Stimulated activated CD8-positive, alpha-beta memory T cell treated with anti-CD3 and anti-CD28 coated beads, Interleukin-4, amount 100 ng/mL, for 1 hour (primary cell): ENCODE data around the gene GUCY1A1.

Source experiments
- DNase-seq, 2 donors: peaks; one replicate each; pipeline ENCODE4 v3.0.0-alpha.2; 2020; ENCODE audit warnings: low read depth in 2 of 2, low spot score in 1 of 2

GUCY1A1 gene

DNA sequence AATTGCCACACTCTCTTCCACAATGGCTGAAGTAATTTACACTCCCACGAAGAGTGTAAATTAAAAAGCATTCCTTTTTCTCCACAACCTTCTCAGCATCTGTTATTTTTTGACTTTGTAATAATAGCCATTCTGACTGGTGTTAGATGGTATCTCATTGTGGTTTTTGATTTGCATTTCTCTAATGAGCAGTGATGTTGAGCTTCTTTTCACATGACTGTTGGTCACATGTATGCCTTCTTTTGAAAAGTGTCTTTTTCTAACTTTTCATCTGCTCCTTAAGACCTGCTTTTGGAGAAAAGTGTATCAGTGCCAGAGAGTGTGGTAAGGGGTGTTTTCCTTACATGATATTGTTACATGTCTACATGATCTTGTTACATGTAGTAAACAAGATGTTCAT lies 25.7 kb downstream of the GUCY1A1 start:
- DNase-seq: no peak

DNA sequence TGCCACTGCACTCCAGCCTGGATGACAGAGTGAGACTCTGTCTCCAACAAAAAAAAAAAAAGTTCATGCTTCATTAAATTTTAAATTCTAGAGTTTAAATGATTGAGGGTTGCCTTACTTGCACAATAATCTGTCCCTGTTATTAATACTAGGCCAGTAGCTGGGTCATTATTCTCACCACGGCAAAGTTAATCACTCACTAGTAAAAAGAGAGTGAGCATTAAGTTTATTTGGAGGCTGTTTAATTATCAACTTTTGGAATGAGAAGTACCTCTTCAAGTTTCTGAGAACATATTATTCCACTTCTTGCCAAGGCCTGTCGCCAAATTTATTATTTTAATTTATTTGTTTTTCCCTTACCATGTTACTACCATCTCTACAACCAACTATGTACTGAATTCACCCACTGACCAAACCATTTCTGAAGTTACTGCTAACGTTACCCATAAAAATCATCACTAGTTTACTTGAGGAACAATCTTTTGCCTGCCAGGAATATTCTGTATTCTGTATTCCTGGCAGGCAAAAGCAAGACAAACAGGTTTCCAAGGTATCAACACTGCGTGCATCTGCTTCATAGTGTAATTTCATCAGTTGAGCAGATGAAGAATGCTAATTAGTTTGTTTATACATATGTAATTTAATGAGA lies 26.5 kb downstream of the GUCY1A1 start:
- DNase-seq: no peak

DNA sequence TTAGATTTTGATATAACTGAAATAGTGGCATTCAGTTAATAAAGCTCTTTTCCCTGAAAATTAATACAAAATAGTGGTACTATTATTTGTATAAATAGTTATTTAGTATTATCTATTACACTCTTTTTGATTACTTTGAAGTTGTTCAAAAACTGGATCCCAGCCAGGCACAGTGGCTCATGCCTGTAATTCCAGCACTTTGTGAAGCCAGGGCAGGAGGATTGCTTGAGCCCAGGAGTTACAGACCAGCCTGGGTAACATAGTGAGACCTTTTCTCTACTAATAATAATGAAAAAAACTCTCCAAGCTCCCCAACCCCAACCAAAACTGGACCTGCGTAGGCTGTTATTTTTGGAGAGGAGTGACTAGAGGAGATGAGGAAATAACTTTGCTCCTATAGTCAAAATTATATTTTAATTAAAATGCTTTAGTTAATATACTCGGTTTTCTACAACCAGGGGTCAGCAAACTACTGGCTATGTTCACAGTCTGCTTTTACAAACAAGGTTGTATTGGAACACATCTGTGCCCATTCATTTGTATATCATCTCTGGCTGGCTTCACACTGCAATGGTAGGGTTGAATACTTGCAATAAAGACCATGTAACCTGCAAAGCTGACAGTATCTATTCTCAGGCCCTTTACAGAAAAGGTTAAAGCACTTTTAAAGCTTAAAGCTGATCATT lies 27.6 kb downstream of the GUCY1A1 start:
- DNase-seq: no peak

DNA sequence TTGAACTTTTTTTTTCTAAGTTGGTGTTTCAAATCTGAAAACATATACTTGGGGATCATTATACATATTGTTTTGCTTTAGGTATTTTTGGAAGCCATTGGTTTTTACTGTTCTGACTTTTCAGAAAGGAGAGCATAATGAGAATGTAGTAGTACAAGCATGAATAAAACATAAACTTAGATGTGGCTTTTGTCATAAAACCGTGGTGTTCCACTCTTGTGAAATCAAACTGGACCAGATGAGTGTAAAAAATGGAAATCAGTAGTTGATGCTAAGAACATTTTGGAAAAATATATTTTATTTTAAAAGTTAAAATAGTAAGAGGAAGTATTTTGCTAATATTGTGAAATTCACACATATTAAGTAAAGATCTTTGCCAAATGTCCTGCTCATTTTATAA lies 29.6 kb downstream of the GUCY1A1 start:
- DNase-seq: no peak

DNA sequence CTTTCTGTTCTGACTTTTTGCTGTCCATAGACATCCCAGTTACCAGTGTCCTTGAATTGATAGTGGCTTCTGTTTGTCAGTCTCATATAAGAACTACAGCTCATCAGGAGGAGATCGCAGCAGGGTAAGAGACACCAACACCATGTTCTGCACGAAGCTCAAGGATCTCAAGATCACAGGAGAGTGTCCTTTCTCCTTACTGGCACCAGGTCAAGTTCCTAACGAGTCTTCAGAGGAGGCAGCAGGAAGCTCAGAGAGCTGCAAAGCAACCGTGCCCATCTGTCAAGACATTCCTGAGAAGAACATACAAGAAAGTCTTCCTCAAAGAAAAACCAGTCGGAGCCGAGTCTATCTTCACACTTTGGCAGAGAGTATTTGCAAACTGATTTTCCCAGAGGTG lies 30.1 kb downstream of the GUCY1A1 start:
- no peak for DNase-seq

DNA sequence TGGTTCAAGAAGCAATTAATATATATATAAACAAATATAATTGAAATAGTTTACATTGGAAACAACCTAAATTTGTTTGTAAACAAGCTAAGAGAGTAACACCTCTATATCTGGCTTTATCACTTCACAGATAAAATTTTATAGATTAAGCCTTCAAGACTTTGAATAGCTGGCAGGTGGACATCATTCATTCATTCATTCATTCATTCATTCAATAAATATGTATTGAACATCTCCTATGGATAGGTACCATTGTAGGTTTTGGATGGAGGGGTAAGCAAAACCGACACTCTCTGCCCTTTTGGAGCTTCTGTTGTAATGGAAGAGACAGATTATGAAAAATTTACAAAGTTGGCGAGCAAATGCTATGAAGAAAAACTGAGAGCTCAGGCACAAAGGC lies 35.2 kb downstream of the GUCY1A1 start:
- no peak for DNase-seq

DNA sequence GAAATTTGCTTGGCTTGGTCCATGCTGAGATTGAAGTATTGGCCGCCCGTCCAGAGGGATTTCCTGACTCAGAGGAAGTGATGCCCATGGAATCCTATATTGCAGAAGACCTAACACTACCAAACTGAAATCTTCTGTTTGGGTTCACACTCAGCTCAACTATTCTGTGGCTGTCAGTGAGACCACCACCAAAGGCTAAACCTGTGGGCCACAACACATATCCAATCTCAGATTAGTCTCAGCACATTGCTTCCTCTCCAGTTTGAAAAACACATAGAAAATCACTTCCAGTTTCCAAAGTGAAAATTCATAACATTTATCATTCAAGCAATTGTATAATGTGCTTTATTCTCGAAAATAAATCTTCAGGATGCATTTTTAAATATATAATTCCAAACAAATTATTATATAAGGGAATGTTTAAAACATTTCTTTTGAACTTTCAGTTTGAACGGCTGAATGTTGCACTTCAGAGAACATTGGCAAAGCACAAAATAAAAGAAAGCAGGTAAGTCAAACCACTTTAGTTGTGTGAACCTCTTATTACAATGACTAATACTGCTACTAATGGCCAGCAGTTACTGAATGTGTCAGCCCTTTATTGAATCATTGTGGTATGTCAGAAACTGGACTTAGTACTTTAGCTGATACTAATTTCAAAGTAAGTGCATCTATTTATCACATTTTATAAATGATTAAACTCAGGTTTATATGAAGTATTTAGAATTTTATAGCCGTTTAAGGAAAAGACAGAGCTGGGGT lies 37.0 kb downstream of the GUCY1A1 start:
- DNase-seq: no peak

DNA sequence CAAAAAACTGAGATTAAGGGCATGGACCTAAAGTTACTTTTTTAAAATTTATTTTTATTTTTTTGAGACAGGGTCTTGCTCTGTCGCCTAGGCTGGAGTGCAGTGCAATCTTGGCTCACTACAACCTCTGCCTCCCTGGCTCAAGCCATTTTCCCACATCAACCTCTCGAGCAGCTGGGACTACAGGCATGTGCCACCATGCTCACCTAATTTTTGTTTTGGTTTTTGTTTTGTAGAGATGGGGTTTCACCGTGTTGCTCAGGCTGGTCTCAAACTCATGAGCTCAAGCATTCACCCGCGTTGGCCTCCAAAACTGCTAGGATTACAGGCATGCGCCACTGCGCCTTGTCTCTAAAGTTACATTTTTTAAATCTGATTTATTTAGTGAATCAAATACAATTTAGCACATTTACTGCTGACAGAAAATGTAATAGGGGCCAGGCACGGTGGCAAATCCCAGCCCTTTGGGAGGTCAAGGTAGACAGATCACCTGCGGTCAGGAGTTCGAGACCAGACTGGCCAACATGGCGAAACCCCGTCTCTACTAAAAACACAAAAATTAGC lies 38.3 kb downstream of the GUCY1A1 start:
- DNase-seq: no peak

DNA sequence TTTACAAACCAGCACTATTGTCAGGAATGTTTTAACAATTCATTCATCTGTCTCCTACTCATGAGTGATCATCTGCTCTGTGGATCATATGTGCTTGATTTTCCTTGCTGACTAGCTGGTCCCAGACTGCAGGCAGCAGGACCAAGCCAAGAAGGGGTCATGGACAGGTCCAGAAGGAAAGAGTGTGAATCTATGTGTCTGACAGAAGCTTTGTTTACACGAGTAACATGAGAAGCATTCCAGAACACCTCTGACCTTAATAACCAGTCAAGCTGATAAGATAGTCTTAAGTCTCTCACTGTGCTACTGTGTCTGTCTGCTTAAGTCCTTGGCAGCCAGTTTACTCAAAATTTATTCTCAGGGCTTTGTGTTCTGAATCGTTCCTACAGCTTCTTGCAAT lies 39.0 kb downstream of the GUCY1A1 start:
- DNase-seq: no peak

DNA sequence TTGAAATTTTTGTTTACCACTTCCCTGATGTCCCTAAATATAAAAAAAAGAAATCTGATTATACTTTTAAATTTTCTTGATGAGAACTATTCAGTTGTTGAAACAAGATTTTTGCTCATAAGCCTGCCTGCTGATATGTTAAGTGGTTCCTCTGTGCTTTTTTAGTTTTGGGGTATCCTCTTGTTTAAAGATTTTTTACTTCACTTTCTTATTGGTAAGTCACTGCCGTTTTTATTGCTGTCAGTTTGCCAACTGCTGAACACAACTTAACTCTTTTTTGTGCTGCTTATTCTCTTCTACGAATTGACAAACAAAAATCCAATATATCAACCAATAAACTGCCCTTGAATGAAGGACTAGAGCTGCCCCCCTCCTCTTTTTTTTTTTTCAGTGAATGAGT lies 39.5 kb downstream of the GUCY1A1 start:
- no peak for DNase-seq

DNA sequence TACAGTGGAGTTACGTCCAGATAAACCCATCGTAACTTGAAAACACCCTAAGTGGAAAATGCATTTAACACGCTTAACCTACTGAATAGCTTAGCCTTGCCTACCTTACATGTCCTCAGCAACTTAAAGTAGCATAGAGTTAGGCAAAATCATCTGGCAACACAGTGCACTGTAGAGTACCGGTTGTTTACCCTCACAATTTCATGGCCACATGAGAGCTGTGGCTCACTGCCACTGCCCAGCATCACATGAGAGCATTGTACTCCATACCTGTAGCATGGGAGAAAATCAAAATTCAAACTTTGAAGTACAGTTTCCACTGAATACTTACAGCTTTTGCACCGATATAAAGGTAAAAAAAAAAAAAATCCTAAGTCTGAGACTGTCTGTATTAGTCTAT lies 40.6 kb downstream of the GUCY1A1 start:
- no peak for DNase-seq

DNA sequence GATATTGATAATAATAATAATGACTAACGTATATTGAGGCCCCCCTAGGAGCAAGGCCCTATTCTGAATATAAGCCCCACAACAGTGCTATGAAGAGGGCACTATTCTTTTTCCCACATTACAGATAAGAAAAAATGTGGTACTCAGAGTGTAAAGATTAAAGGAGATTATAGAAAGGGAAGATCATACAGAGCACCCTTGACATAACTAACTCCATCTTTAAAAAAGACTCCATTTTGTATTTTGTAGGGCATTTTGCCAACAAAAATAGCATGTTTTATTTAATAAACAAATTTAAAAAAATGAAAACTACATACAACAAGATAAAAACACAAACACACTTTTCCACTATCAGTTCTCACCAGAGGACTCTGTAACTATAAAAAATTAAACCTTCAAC lies 42.1 kb downstream of the GUCY1A1 start:
- no peak for DNase-seq

DNA sequence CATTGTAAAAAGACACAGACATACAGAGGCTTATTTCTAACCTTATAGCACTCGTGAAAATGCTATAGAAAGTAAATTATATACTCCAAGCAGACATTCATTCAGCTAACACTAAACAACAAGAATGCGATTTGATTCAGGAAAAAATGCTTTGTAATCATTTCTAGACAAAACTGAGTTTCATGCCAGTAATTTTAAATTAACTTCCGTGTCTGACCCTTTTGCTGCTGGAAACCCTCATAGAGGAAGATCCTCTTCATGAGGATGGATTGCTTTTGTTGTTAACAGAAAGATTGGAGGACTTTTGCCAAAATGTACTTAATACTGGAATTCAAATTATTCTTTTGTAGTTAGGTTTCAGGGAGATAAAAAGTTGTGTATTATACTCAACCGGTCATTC lies 43.3 kb downstream of the GUCY1A1 start:
- DNase-seq: no peak

DNA sequence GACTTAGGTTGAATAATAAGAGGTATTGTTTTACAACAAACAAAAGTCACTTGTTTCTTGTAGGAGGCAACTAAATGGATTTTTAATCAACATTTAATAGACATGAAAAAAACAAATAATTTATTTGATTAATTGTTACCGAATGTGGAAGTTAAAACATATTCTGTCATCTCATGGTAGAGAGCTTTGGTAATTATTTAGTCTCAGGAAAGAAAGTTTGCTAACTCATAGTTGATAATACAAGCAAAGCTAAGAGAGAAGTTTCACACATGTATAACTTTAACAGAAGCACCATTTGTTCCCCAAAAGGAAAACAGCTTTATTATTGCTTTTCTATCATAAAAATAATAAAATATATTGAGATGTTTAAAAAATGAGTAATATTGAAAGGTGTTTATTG lies 44.9 kb downstream of the GUCY1A1 start:
- no peak for DNase-seq

DNA sequence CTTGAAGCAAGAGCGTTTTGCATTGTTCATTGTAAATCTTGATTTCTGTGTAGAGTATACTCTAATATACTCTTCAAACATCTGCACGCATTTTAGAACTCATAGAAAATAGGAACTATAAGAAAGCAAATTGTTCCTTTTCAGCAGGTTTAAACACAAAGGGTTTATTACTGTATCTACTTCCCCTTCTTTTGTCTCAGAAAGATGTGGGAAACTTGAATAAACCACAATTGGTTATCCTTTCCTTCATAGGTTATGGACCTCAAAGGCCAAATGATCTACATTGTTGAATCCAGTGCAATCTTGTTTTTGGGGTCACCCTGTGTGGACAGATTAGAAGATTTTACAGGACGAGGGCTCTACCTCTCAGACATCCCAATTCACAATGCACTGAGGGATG lies 46.2 kb downstream of the GUCY1A1 start:
- DNase-seq: no peak

DNA sequence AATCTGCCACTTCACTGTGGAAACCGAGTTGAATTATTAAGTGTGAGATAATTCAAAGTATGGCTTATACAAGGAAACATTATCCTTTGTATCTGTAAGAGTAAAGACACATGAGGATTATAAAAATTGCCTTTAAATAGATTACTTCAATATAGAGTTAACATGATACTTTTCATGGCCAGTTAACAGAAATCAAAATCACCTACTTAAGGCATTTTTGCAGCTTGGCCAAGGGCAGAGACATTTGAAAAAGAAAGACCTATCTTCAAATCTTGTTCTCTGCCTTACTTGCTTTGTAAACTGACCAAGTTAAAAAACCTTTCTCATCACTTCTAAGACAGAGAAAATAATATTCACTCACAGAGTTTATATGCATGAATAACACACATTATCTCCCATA lies 47.3 kb downstream of the GUCY1A1 start:
- DNase-seq: no peak

DNA sequence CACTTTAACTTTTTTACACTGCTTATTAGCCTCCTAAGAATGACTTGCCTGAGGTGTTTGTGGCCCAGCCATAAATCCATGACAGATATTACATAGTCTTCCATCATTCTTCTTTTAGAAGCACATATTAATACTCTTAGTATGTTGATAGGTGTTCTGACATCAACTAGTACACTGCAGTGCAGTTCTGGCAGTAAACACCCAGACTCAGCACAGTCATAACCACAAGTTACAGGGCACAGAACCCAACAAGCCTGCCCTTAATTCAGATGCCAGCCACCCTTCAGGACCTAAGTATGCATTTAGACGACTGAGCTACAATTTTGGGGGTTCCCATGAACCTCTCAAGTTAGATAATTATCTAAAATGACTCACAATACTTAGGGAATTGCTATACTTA lies 55.7 kb downstream of the GUCY1A1 start:
- DNase-seq: no peak

DNA sequence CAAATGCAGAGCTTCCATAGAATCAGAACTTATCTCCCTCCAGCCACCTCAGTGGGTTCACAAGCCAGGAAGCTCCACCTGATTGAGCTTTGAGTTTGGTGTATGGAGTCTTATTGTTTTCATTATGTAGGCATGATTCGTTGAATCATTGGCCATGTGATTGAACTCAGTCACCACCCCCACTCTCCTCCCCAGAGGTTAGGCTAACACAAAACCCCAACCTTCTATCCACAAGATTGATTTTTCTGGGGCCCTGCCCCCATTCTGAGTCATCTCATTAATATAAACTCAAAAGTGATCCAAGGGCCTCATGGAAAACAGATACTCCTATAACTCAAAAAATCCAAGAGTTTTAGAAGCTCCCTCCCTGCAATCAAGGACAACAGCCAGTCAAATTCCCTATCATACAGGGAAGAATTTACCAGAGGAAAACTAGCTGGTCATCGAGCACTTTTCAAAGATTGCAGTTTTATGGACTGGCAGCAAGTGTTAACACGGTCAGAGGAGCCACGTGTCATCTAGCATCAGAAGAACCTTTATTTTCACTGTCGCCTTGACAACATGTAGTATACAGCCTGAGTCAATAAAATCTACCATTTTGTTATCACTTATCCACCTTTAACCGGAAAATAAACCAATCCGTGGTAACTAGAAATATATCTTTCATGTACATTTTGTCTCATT lies 56.3 kb downstream of the GUCY1A1 start:
- no peak for DNase-seq

DNA sequence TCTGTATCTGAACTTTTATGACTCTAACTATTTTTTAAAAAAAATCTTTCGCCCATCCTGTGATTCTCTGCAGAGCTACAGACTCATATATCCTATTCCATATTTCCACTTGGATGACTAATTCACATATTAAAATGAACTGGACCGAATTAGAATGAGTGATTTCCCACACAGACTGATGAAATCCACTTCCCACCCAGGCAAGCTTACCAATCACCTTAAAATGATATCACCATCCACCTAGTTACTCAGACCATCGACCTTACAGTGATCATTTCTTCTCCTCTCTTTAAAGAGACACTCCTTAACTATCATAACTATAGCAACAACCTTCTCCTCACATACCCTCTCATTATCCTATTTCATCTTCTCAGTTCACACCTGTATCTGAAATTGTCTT lies 58.1 kb downstream of the GUCY1A1 start:
- no peak for DNase-seq

DNA sequence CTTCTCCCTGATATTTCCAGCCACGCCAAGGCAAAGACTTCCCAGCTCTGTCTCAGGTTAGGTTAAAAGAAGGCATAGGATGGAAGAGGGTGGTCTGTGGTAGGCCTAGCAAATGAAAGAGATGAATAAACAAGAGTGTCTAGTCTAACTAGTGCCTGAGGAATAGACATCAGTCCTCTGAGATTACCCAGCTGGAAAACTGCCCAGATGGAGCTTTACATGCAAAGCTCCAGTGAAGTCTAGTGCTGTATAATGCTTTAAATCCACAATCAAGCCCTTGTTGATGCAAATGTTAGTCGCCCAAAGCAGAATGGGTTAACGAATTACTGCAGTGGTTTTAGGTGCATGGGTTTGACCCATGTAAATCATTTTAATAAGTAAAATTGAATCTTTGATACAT lies 67.4 kb downstream of the GUCY1A1 start:
- no peak for DNase-seq

DNA sequence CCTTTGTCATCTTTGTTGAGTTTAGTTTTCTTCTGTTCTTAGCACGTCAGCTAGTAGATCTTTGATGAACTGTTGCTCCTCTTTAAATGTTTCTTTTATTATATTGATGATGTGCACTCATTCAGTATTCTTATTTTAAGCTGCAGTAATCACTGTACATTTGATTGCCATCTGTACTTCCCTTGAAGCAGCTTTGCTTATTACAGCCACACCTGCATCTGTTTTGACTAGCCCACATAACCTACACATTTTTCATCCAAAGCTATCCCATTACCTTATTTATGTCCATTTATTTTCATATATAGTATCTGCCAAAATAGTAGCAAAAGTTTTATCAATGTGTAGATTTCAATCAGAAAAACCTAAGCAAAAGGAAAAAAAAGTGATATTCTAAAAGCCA lies 68.3 kb downstream of the GUCY1A1 start:
- DNase-seq: no peak

DNA sequence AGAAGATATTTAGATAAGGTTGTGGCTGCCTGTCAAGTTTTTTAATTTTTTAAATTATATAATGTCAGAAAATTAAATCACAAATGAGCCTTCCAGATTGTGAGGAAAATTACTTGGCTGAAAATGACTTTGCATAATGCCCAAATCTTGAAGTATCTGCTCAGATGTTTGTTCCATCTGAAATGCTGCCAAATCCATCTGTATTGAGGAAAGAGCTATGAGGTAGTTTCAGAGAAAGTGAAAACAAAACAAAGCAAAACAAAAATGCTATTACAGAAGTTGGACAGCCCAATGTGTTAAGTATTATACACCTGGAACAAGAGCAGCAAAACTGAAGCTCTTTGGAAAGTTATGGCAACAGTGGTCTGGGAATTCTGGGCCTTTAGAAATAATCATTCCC lies 68.8 kb downstream of the GUCY1A1 start:
- no peak for DNase-seq
